GM18520 (cell line): ENCODE data around the gene UBA52.
"Not testable (repeated sequence)": the region's sequence is repeated elsewhere in the genome, so short reads cannot be mapped to it uniquely, and the experiment has no call there.

Experiments used
- ATAC-seq: cut with Tn5 transposase; IDR thresholded peaks from one replicate; pipeline ENCODE4 v1.9.1; 2021; ENCODE audit not compliant: unreplicated experiment

UBA52 gene

DNA sequence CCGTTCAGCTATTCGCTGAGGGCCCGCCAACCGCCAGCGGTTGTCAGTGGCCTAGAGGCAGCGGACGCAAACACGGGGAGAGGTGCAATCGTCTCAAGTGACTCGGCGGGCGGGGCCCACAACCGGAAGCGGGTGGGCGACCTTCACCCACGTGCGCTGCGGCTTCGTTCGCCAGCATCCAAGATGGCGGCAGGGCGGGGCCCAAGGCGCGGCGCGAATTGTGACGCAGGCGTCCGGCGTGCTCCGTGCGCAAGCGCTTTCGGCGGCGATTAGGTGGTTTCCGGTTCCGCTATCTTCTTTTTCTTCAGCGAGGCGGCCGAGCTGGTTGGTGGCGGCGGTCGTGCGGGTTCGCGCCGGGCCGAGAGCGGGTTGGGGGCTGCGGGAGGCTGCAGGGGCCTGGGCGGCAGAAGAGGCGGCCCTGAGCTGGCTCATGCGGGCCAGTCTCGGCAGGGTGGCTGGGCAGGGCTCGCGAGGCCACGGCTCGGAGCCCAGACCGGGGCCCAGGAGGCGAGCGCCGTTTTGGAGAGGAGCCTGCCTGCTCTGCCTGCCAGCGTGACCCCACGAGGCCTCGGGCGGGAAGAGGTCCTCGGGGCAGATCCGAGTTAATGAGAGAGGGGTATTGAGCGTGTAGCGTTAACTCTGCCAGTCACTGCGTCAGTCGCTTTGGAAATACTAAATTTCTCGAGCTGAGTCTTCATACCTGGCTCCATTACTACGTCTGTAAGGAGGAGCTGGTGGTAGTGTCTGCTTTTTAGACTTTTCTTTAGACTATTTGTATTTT lies at the start of gene UBA52:
TSS of gene UBA52 (plus strand) at position 294 of the 781 bp plus-strand sequence. CDS start 1,444 bp downstream, outside the sequence.
- ATAC-seq: peak; percentile 92

DNA sequence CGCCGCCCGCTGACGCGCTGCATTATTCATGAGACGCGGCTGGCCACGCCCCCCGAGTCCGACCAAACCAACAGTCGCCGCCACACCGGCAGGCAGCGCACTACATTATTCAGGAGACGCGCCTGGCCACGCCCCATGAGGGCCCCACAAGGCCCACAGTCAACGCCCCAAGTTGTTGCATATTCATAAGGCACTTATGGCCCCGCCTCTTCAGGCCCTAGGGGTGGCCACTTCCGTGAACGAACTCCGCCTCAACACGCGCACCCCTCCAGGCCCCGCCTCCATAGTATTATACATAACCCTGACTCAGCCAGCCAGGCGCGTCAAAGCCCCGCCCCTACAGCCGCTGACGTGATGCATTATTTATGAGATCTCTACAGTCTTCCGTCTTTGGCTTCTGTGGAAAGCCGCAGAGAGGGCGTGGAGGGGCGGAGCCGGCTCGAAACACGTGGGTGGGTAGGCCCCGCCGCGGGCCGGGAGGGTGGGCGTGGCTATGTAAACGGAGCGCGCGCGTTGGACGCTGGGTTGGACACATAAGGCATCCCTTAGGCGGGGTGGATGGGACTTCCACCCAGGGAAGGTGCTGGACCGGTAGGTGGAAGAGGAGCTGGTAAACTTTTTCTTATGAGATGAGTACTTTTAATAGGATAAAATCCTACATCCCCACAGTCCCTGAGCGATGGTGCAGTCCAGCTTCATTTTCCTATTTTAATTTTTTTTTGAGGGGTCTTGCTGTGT lies 49.4 kb upstream of the UBA52 start:
- peak; percentile 76 for ATAC-seq

- not testable (repeated sequence) for ATAC-seq
These were observed 48.7 kb upstream of the UBA52 start for GRCh38 chr19:18522862-18523440.

DNA sequence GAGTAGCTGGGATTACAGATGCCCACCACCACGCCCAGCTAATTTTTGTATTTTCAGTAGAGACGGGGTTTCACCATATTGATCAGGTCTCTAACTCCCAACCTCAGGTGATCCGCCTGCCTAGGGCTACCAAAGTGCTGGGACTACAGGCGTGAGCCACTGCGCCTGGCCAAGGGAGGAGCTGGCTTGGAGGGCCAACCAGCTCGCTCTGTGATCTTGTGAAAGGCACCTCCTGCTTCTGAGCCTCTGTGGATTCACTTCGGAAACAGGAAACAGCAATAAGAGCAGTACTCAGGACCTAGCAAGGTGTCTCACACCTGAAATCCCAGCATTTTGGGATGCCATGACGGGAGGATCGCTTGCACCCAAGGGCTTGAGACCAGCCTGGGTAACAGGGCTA lies 47.8 kb upstream of the UBA52 start:
- no peak for ATAC-seq

GRCh38 chr19:18526316-18526715 lies 45.3 kb upstream of the UBA52 start:
- ATAC-seq: no peak

- ATAC-seq: no peak
These were observed 41.9 kb upstream of the UBA52 start for GRCh38 chr19:18529782-18530181.

- ATAC-seq: no peak
These were observed 40.2 kb upstream of the UBA52 start for GRCh38 chr19:18531485-18531884.

- no peak for ATAC-seq
These were observed 39.3 kb upstream of the UBA52 start for GRCh38 chr19:18532168-18532890.

- ATAC-seq: no peak
These were observed 38.6 kb upstream of the UBA52 start for GRCh38 chr19:18533058-18533457.

DNA sequence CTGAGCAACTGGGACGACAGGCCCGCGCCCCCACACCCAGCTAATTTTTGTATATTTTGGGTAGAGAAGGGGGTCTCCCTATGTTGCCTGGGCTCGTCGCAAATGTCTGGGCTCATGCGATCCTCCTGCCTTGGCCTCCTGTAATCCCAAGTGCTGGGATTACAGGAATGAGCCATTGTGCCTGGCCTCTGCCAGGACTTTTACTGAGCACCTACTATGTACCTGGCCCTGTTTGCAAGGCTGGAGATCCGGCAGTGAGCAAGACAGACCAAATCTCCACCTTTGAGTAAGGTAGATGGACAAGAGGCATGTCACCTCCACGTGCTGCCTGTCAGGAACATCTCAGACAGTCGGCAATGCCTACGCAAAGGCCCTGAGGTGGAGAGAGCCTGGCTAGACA lies 35.2 kb upstream of the UBA52 start:
- ATAC-seq: no peak

DNA sequence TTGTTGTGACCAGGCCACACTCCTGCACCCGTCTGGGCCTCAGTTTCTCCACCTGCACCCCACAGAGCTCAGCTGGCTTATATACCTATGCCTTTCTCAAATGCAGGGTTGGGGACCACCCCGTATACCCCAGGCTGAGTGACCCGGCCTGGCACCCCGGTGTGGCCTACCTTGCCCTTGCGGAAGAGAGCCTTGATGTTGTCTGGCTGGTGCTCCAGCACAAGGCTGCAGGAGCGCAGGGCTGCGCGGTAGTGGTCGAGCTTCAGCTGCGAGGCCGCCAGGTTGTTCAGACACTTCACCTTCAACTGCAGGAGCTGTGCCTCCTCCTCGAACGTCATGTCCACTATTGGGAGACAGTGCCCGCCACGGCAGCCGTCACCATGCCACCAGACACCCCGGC lies 34.2 kb upstream of the UBA52 start:
- no peak for ATAC-seq

GRCh38 chr19:18538115-18538514 lies 33.5 kb upstream of the UBA52 start:
- no peak for ATAC-seq

GRCh38 chr19:18539372-18539771 lies 32.3 kb upstream of the UBA52 start:
- no peak for ATAC-seq

DNA sequence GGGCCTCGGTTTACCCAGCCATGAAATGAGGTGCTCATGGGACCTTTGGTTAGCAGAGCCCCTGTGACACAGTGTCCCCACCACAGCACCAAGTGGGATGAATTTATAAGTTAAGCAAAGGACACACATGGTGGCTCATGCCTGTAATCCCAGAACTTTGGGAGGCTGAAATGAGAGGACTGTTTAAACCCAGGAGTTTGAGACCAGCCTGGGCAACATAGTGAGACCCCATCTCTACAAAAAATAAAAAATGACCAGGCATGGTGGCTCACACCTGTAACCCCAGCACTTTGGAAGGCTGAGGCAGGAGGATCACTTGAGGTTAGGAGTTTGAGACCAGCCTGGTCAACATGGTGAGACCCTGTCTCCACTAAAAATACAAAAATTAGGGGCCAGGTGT lies 31.5 kb upstream of the UBA52 start:
- not testable (repeated sequence) for ATAC-seq

GRCh38 chr19:18541258-18541991 lies 30.2 kb upstream of the UBA52 start:
- ATAC-seq: no peak

DNA sequence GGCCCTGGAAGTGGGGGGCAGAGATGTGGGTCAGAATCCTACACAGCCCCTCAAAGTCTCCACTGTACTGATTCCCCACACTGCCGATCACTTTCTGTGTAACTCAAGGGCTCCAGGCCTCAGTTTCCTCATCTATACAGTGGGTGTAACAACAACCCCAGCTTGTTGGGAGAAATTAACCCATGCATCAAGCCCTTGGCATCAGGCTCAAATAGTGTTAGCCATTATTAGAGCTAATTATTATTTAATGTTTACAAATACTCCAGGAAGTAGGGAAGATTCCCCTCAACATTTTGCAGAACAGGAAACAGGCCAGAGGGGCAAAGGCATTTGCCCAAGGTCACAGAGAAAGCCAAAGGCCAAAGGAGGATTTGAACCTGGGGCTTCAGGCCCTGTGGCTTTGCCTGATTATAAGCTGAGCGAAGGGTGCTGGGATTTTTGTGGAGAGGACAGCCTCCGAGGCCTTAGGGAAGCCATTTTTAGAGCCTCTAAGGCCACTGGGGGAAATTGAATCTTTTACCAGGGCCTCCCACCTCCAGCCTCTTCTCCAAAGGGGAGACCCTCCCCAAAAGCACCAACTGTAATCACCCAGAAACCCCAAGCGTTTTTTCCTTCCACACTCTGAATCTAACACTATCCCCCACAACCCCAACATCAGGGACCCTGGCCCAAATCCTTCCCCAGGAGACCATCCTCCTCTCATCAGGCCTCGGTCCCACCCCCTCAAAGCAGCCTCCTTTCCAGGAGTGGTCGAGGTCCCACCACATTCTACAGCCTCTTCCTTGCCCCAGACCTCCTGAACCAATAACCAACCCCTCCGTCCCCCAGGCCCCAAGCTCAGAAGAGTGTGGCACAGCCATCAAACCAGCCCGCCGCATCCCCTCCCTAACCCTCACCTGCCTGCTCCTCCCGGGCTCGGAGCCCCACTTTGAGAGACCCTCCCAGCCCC lies 29.4 kb upstream of the UBA52 start:
- ATAC-seq: no peak

DNA sequence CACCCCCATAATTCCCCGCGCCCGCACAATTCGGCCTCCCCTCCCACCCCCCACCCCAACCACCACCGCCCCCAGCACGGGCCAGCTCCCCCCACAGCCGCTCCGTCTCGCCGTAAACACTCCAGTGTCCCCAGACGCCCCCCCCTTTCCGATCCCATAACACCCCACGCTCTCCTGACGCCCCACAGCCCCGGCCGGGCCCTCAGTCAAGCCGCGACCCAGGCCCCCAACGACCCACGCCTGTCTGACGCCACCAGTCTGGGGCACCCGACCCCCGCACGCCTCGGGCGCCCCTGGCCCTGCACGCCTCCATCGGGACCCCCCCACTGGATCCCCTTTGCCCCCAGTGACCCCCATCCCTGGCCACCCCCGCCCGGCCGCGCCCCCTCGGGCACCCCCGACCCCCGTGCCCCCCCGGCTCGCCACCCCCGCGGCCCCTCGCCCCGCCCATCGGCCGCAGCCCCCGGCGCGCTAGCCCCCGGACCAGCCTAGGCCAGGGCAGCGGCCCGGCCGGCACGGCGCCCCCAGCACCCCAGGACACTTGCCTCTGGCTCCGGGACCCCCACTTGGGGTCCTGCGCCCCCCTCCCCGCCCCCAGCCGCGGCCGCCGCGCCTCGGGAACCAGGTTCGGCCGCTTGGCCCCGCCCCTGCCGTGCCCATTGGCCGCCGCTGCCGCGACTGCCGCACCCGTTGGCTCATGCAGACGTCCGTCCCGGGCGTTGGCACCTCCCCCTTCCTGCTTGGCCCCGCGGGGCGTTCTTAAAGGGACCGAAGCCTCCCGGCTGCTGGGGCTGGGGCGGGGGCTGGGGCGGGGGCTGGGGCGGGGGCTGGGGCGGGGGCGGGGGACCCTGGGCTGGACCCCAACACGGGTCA lies 28.5 kb upstream of the UBA52 start, which contains the start of gene FKBP8:
TSS of gene FKBP8 (minus strand) at position 633 of the 873 bp plus-strand sequence. CDS start 1,603 bp downstream, outside the sequence.
- peak; percentile 92 for ATAC-seq

DNA sequence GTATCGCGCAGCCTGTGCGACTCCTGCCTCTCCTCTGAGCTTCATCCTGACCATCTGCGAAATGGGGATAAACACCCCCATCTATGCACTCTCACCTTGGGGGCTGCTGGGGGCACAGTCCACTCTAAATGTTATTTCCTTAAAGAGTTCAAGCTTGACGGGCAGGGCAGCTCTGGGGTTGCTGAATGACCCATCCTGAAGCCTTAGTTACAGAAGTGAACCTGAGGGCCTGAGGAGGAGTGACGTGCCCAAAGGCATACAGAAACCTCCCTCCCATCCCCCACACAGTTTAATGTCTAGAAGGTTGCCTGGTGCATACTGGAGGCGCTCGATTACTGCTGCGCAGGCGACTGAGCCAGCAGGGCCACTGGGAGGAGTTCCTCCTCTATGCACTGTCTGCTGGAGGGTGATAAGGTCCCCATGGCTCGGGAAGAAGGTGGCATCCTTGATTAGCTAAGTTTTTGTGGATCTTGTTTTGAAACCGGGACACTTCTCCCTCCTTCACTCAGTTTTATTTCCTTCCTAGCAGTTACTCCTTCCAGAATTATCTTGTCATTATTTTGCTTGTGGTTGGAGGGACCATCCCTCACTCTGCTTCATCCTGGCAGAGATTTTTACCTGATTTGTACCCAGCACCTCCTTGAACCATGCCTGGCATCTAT lies 27.7 kb upstream of the UBA52 start:
- peak; percentile 43 for ATAC-seq
